SU-DHL-6 (cell line): ENCODE results near the gene HIVEP1.

Source experiments
- H2AFZ ChIP-seq: fragments of 200-600 bp; sonication (generic); 2 replicates; pipeline ENCODE4 v1.6.1; 2014; ENCODE audit warnings: low read depth, mild to moderate bottlenecking, moderate library complexity, mixed read lengths, antibody characterized with exemption, low read length; ENCODE audit not compliant: severe bottlenecking
- H3F3A ChIP-seq: fragments of 200-600 bp; shearing (Covaris generic); 2 replicates; pipeline ENCODE4 v1.6.0; 2016; ENCODE audit warnings: antibody characterized with exemption, mild to moderate bottlenecking; ENCODE audit not compliant: insufficient read depth
- H3K27ac ChIP-seq: fragments of 200-600 bp; sonication (generic); 2 replicates; pipeline ENCODE4 v1.5.1; 2016; ENCODE audit warnings: low read depth, mild to moderate bottlenecking, low read length, moderate library complexity, mixed read lengths
- H3K27me3 ChIP-seq: fragments of 200-600 bp; sonication (generic), shearing (Covaris generic); 2 replicates; pipeline ENCODE4 v1.6.0; 2014; ENCODE audit warnings: mild to moderate bottlenecking, low read length
- H3K36me3 ChIP-seq: fragments of 200-600 bp; sonication (generic); 2 replicates; pipeline ENCODE4 v1.6.1; 2014; ENCODE audit warnings: mild to moderate bottlenecking, low read length, mixed read lengths
- H3K4me2 ChIP-seq: fragments of 300-600, 200-600 bp; shearing (Covaris generic), sonication (generic); 2 replicates; pipeline ENCODE4 v1.6.0; 2014; ENCODE audit warnings: low read length, low read depth, mild to moderate bottlenecking; ENCODE audit not compliant: poor library complexity, severe bottlenecking
- H3K4me3 ChIP-seq: fragments of 200-600 bp; sonication (generic); 2 replicates; pipeline ENCODE4 v1.5.1; 2014; ENCODE audit warnings: antibody characterized with exemption, low read length, mild to moderate bottlenecking, mixed read lengths; ENCODE audit not compliant: insufficient read depth, poor library complexity, severe bottlenecking
- H3K79me2 ChIP-seq: fragments of 200-600 bp; sonication (generic); 2 replicates; pipeline ENCODE4 v1.6.1; 2014; ENCODE audit warnings: mild to moderate bottlenecking, low read length, moderate library complexity; ENCODE audit not compliant: insufficient read depth
- H3K9ac ChIP-seq: fragments of 200-600 bp; sonication (generic); 2 replicates; pipeline ENCODE4 v1.7.0; 2014; ENCODE audit warnings: mild to moderate bottlenecking, low read length
- H3K9me2 ChIP-seq: fragments of 200-600 bp; sonication (generic); replicated peaks from 2 replicates; pipeline ENCODE4 v1.6.1; 2014; ENCODE audit warnings: low read length; ENCODE audit not compliant: insufficient read depth
- H3K9me3 ChIP-seq: fragments of 200-600 bp; sonication (generic); 2 replicates; pipeline ENCODE4 v1.6.1; 2014; ENCODE audit warnings: low read length, mixed read lengths; ENCODE audit not compliant: insufficient read depth
- H4K20me1 ChIP-seq: fragments of 200-600 bp; sonication (generic); 2 replicates; pipeline ENCODE4 v1.6.1; 2014; ENCODE audit warnings: low read depth, mild to moderate bottlenecking, antibody characterized with exemption, low read length, moderate library complexity, mixed read lengths
- CTCF ChIP-seq: fragments of 200-600 bp; sonication (generic); IDR thresholded peaks from one replicate; pipeline ENCODE4 v1.5.1; 2017; ENCODE audit warnings: antibody characterized with exemption, mild to moderate bottlenecking, low read length, moderate library complexity; ENCODE audit not compliant: insufficient read depth, poor library complexity, severe bottlenecking
- EZH2phosphoT487 ChIP-seq: fragments of 200-600 bp; sonication (generic), shearing (Covaris generic); conservative IDR thresholded peaks from 2 replicates; pipeline ENCODE4 v1.6.1; 2018; ENCODE audit warnings: mild to moderate bottlenecking, antibody characterized with exemption, low read length, moderate library complexity, mixed read lengths

The HIVEP1 gene

GRCh38 chr6:12090714-12091113 lies 78.6 kb downstream of the HIVEP1 start:
- H3K9ac ChIP-seq, result no peak overlapping the region
- H3K27ac ChIP-seq, result no peak overlapping the region
- no peak overlapping the region for H2AFZ ChIP-seq
- no peaks in the 10 kb centered on the region for H3K79me2 ChIP-seq
- H3K36me3 ChIP-seq, result peaks cover 13% of the 10 kb centered on the region; the same call in 1 of the 2 replicates
- H3K9me2 ChIP-seq, result no peaks in the 10 kb centered on the region
- no peaks in the 10 kb centered on the region for H3K27me3 ChIP-seq
- H4K20me1 ChIP-seq, result peaks cover 7% of the 10 kb centered on the region; the same call in 1 of the 2 replicates
- no peak overlapping the region for H3K4me2 ChIP-seq
- H3F3A ChIP-seq, result peaks cover 6% of the 10 kb centered on the region; the same call in 1 of the 2 replicates
- no peaks in the 10 kb centered on the region for H3K9me3 ChIP-seq
- TF ChIP-seq EZH2phosphoT487 (no peak), CTCF (no peak)
- no peak overlapping the region for H3K4me3 ChIP-seq

- Histone ChIP-seq H3K36me3 (peaks cover 13% of the 10 kb centered on the region; the same call in 1 of the 2 replicates), H3K9me2 (no peaks in the 10 kb centered on the region), H3K4me2 (no peak overlapping the region), H3K4me3 (no peak overlapping the region), H3K79me2 (no peaks in the 10 kb centered on the region), H2AFZ (no peak overlapping the region), H3F3A (peaks cover 6% of the 10 kb centered on the region; the same call in 1 of the 2 replicates), H3K9ac (no peak overlapping the region), H4K20me1 (peaks cover 6% of the 10 kb centered on the region; the same call in 1 of the 2 replicates), H3K27me3 (no peaks in the 10 kb centered on the region), H3K27ac (no peak overlapping the region), H3K9me3 (no peaks in the 10 kb centered on the region)
- TF ChIP-seq EZH2phosphoT487, result no peak
- TF ChIP-seq CTCF, result no peak
Measured at GRCh38 chr6:12092762-12093161, 80.7 kb downstream of the HIVEP1 start.

- Histone ChIP-seq H3F3A (peaks cover 6% of the 10 kb centered on the region; the same call in 1 of the 2 replicates), H3K79me2 (no peaks in the 10 kb centered on the region), H4K20me1 (peaks cover 8% of the 10 kb centered on the region; the same call in 1 of the 2 replicates), H3K27ac (no peak overlapping the region), H3K4me2 (no peak overlapping the region), H3K9me3 (no peaks in the 10 kb centered on the region), H3K36me3 (peaks cover 9% of the 10 kb centered on the region; the same call in 1 of the 2 replicates), H3K27me3 (no peaks in the 10 kb centered on the region), H2AFZ (no peak overlapping the region), H3K9ac (no peak overlapping the region), H3K9me2 (no peaks in the 10 kb centered on the region), H3K4me3 (no peak overlapping the region)
- no peak for TF ChIP-seq EZH2phosphoT487
- no peak for TF ChIP-seq CTCF
Measured at GRCh38 chr6:12094689-12095088, 82.6 kb downstream of the HIVEP1 start.
